ENCODE results near the gene ANKS4B. TPM values are rescaled to one million over a fixed set of nuclear protein-coding genes. Genes with fewer than 3 reads are reported as not detected.

The ANKS4B gene
- total and polyA plus RNA-seq, 2 donors (not counting 3 experiments of a cell fraction or from before 2014, with no cell fraction given), result not detected

GRCh38 chr16:21217121-21217520 lies 16.4 kb upstream of the ANKS4B start:
- no peak overlapping the region for H3K27ac ChIP-seq (ENCODE audit: insufficient read depth, low read depth, low read length)
- POLR2A ChIA-PET, result no interaction called here
- no peak for FAIRE-seq
- H3K27me3 ChIP-seq (ENCODE audit: control insufficient read depth in 2 of 2, insufficient read depth in 2 of 2, low read length in 2 of 2), result no peaks in the 10 kb centered on the region
- no peaks in the 10 kb centered on the region for H3K79me2 ChIP-seq (ENCODE audit: control insufficient read depth, insufficient read depth, low read length)
- H3K9me3 ChIP-seq (replicated peaks; ENCODE audit: control insufficient read depth, insufficient read depth, low read length), result no peaks in the 10 kb centered on the region
- no peaks in the 10 kb centered on the region for H3K9me1 ChIP-seq (replicated peaks; ENCODE audit: control insufficient read depth, extremely low read depth, insufficient read depth, low read length)
- H4K20me1 ChIP-seq (replicated peaks; ENCODE audit: control insufficient read depth, extremely low read depth, insufficient read depth, low read length), result no peaks in the 10 kb centered on the region
- no peak for TF ChIP-seq MAX (IDR thresholded peaks at IDR 0.05; ENCODE audit: insufficient read depth, insufficient read length)
- no peak for TF ChIP-seq POLR2AphosphoS5 (IDR thresholded peaks at IDR 0.05; ENCODE audit: insufficient read depth, low read depth, low read length)
- no peak for TF ChIP-seq EZH2 (IDR thresholded peaks at IDR 0.05; ENCODE audit: borderline replicate concordance, low read depth, low read length, severe bottlenecking)
- no peak for TF ChIP-seq GATA2 (IDR thresholded peaks at IDR 0.05; ENCODE audit: insufficient read depth, insufficient read length, low read depth, low read length)
- TF ChIP-seq CTCF (IDR thresholded peaks at IDR 0.05; ENCODE audit: extremely low read depth in 1 of 2, insufficient read depth in 1 of 2, low read depth in 1 of 2, low read length in 2 of 2), result no peak
- TF ChIP-seq JUN (IDR thresholded peaks at IDR 0.05; ENCODE audit: borderline replicate concordance, insufficient read depth, insufficient read length, low read depth), result no peak
- TF ChIP-seq POLR2A (IDR thresholded peaks at IDR 0.05; ENCODE audit: low read depth, low read length), result no peak
- TF ChIP-seq FOS (IDR thresholded peaks at IDR 0.05; ENCODE audit: borderline replicate concordance, insufficient read depth, low read length), result no peak
- TF ChIP-seq MYC (IDR thresholded peaks at IDR 0.05; ENCODE audit: low read depth, low read length), result no peak
- BruUV-seq (replicated peaks), result no TSS peak
- H3K4me3 ChIP-seq (replicated peaks in 1 of 3; ENCODE audit: insufficient read depth in 1 of 3, low read depth in 1 of 3, low read length in 3 of 3), result no peak overlapping the region
- H2AFZ ChIP-seq (ENCODE audit: low read depth, low read length), result no peak overlapping the region
- DNase-seq (ENCODE audit: low read depth, low spot score), result no peak
- H3K4me1 ChIP-seq (ENCODE audit: control insufficient read depth, extremely low read depth, insufficient read depth, low read length), result no peaks in the 10 kb centered on the region
- CTCF ChIA-PET, result no interaction called here
- dilution Hi-C loops (cut with MboI; ENCODE audit: extremely low pct_ligation_motif_present, low sequenced_read_pairs), result no loop called here
- no peaks in the 10 kb centered on the region for H3K36me3 ChIP-seq (ENCODE audit: control insufficient read depth in 2 of 2, extremely low read depth in 1 of 2, insufficient read depth in 2 of 2, low read length in 2 of 2)
- intact Hi-C loops (cut with micrococcal nuclease), result no loop called here
- H3K9ac ChIP-seq (replicated peaks; ENCODE audit: extremely low read depth, insufficient read depth, low read length), result no peak overlapping the region
- no peak overlapping the region for H3K4me2 ChIP-seq (ENCODE audit: insufficient read depth, low read length)

Data from endothelial cell of umbilical vein (primary cell).